ENCODE data around the gene COL23A1.

DNA sequence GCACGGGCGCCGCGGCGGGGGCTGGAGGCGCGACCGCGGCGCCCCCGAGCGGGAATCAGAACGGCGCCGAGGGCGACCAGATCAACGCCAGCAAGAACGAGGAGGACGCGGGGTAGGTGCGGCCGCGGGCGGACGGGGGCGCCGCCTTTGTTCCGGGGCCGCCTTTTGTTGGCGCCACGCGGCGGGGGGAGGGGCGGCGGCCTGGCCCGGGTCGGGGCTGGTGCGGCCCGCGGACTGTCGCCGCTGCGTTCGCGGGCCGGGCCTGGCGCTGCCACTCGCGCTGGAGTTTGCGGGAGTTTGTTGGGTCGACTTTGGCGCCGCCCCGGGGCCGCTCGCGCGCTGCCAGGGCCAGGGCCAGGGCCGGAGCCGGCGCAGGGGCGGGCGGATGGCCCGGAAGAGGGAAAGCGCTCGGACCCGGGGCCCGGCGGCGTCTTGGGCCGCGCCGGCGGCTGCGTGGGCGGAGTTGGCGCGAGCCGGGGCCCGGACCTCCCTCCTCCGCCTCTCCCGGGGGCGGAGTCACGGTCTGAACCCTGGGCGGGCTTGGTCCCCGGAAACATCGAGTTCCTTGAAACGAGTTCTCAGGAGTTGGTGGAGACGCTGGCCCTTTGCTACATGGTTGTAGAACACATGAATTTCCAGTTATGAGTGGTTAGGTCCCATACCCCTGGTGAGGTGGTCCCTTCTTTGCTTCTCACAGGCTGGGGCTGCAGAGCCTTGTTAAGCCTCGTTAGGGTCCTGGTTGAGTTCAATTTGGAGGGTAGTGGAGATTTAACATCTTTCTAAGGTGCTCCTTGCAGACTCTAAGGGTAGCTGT is 385.1 kb downstream of the COL23A1 start:
- TF ChIP-seq HDAC2 (IDR thresholded peaks at IDR 0.05), result no peak
- no peak for TF ChIP-seq POLR2AphosphoS2 (conservative IDR thresholded peaks at IDR 0.05; ENCODE audit: low read length)
- TF ChIP-seq, protein P1, sequence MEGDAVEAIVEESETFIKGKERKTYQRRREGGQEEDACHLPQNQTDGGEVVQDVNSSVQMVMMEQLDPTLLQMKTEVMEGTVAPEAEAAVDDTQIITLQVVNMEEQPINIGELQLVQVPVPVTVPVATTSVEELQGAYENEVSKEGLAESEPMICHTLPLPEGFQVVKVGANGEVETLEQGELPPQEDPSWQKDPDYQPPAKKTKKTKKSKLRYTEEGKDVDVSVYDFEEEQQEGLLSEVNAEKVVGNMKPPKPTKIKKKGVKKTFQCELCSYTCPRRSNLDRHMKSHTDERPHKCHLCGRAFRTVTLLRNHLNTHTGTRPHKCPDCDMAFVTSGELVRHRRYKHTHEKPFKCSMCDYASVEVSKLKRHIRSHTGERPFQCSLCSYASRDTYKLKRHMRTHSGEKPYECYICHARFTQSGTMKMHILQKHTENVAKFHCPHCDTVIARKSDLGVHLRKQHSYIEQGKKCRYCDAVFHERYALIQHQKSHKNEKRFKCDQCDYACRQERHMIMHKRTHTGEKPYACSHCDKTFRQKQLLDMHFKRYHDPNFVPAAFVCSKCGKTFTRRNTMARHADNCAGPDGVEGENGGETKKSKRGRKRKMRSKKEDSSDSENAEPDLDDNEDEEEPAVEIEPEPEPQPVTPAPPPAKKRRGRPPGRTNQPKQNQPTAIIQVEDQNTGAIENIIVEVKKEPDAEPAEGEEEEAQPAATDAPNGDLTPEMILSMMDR (IDR thresholded peaks at IDR 0.05), result no peak
- no peak for TF ChIP-seq RAD21 (conservative IDR thresholded peaks at IDR 0.05 in 1 of 2, IDR thresholded peaks at IDR 0.05 in 1 of 2)

Data from A549 (cell line).